Trophoblast cell (in vitro differentiated cells and primary cell): ENCODE measurements around the gene ABTB2.

ENCODE experiments used
- DNase-seq, 2 donors: peaks; one replicate each; pipeline ENCODE4 v3.0.0-alpha.2; 2016
- H2AFZ ChIP-seq: 2 replicates; pipeline ENCODE4 v1.6.1; 2013; ENCODE audit warnings: low read length, moderate library complexity, mild to moderate bottlenecking; ENCODE audit not compliant: insufficient read depth, poor library complexity
- H2AK5ac ChIP-seq: 2 replicates; pipeline ENCODE4 v1.6.1; 2013; ENCODE audit warnings: mild to moderate bottlenecking, low read length
- H2BK120ac ChIP-seq: 2 replicates; pipeline ENCODE4 v1.6.1; 2013; ENCODE audit warnings: low read length, mild to moderate bottlenecking, moderate library complexity; ENCODE audit not compliant: insufficient read depth, poor library complexity
- H2BK12ac ChIP-seq: 2 replicates; pipeline ENCODE4 v1.6.1; 2013; ENCODE audit warnings: mild to moderate bottlenecking, low read length, moderate library complexity
- H2BK5ac ChIP-seq: 2 replicates; pipeline ENCODE4 v1.6.1; 2013; ENCODE audit warnings: low read length, low read depth, moderate library complexity, mild to moderate bottlenecking; ENCODE audit not compliant: poor library complexity
- H3K14ac ChIP-seq: 2 replicates; pipeline ENCODE4 v1.6.1; 2013; ENCODE audit warnings: mild to moderate bottlenecking, low read length
- H3K18ac ChIP-seq: 2 replicates; pipeline ENCODE4 v1.6.1; 2013; ENCODE audit warnings: mild to moderate bottlenecking, low read length
- H3K23ac ChIP-seq: 2 replicates; pipeline ENCODE4 v1.6.1; 2013; ENCODE audit warnings: low read length
- H3K27ac ChIP-seq: 2 replicates; pipeline ENCODE4 v1.5.1; 2013; ENCODE audit warnings: low read depth, mild to moderate bottlenecking, inconsistent platforms, low read length, moderate library complexity
- H3K27me3 ChIP-seq: 2 replicates; pipeline ENCODE4 v1.6.1; 2013; ENCODE audit warnings: inconsistent platforms, mild to moderate bottlenecking, low read length, moderate library complexity; ENCODE audit not compliant: insufficient read depth
- H3K36me3 ChIP-seq, 2 experiments: 1 replicate in 1 of 2; 2 replicates in 1 of 2; pipeline ENCODE4 v1.6.1; 2013; ENCODE audit warnings: low read length in 2 of 2, mild to moderate bottlenecking in 2 of 2, moderate library complexity in 1 of 2; ENCODE audit not compliant: insufficient read depth in 2 of 2, control insufficient read depth in 1 of 2
- H3K4ac ChIP-seq: 2 replicates; pipeline ENCODE4 v1.6.1; 2013; ENCODE audit warnings: low read depth, mild to moderate bottlenecking, low read length, moderate library complexity
- H3K4me1 ChIP-seq, 2 experiments: 1 replicate in 1 of 2; 2 replicates in 1 of 2; pipeline ENCODE4 v1.6.1; 2013; ENCODE audit warnings: low read length in 2 of 2, mild to moderate bottlenecking in 2 of 2, moderate library complexity in 1 of 2; ENCODE audit not compliant: insufficient read depth in 2 of 2, control insufficient read depth in 1 of 2
- H3K4me2 ChIP-seq: 2 replicates; pipeline ENCODE4 v1.6.1; 2013; ENCODE audit warnings: inconsistent platforms, mild to moderate bottlenecking, low read length, moderate library complexity
- H3K4me3 ChIP-seq: 2 replicates; pipeline ENCODE4 v1.5.1; 2013; ENCODE audit warnings: mild to moderate bottlenecking, low read depth, low read length, inconsistent platforms
- H3K79me1 ChIP-seq: one replicate; pipeline ENCODE4 v1.6.1; 2013; ENCODE audit warnings: low read length
- H3K79me2 ChIP-seq: 2 replicates; pipeline ENCODE4 v1.6.1; 2013; ENCODE audit warnings: low read length, mild to moderate bottlenecking; ENCODE audit not compliant: control insufficient read depth, insufficient read depth, poor library complexity
- H3K9ac ChIP-seq: 2 replicates; pipeline ENCODE4 v1.6.1; 2013; ENCODE audit warnings: mild to moderate bottlenecking, low read length
- H3K9me3 ChIP-seq: 2 replicates; pipeline ENCODE4 v1.6.1; 2013; ENCODE audit warnings: low read depth, mild to moderate bottlenecking, control low read depth, inconsistent platforms, low read length; ENCODE audit not compliant: insufficient read depth
- H4K12ac ChIP-seq: 2 replicates; pipeline ENCODE4 v1.6.1; 2013; ENCODE audit warnings: low read depth, mild to moderate bottlenecking, low read length, moderate library complexity
- H4K8ac ChIP-seq: 2 replicates; pipeline ENCODE4 v1.6.1; 2013; ENCODE audit warnings: low read depth, mild to moderate bottlenecking, low read length, moderate library complexity
- H4K91ac ChIP-seq: one replicate; pipeline ENCODE4 v1.6.1; 2013; ENCODE audit warnings: low read depth, mild to moderate bottlenecking, low read length, moderate library complexity
- WGBS: extraction: QIAGEN DNeasy Blood & Tissue Kit; methylation state at CpG from one replicate; pipeline ENCODE4 v1.1.7; 2013; ENCODE audit warnings: missing lambda C conversion rate; ENCODE audit not compliant: insufficient read length, insufficient coverage; ENCODE audit errors: extremely low coverage; 5-methylcytosine and 5-hydroxymethylcytosine counted together

Gene ABTB2

DNA sequence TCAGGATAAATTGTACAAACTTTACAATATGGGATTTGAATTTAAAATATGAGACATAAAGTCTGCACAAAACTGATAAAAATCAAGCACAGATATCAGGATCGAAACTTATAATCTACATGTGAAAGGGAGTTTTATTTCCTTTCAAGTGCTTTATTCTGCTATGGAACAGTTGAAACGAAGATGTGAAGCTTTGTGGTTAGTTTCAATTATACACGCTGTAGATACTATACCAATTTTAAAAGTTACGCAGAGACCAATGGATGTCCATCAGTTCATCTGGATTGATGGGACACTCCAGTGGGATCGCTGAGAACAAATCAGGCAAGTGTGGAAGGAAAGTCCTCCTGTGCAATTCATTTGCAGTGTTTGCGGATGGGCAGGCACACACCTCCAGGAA is 46.5 kb upstream of the ABTB2 start:
- no peaks in the 10 kb centered on the region for H3K27me3 ChIP-seq
- H2BK120ac ChIP-seq = no peak overlapping the region
- H2AFZ ChIP-seq = no peak overlapping the region
- H3K79me2 ChIP-seq = no peaks in the 10 kb centered on the region
- H2BK12ac ChIP-seq = no peak overlapping the region
- no peak overlapping the region for H3K4ac ChIP-seq
- H3K4me3 ChIP-seq = no peak overlapping the region
- no peak overlapping the region for H3K27ac ChIP-seq
- H3K14ac ChIP-seq = no peak overlapping the region
- H2AK5ac ChIP-seq = no peak overlapping the region
- H3K79me1 ChIP-seq = no peaks in the 10 kb centered on the region
- peaks cover 4% of the 10 kb centered on the region for H3K9me3 ChIP-seq
- no peak for DNase-seq
- no peak overlapping the region for H3K23ac ChIP-seq
- H3K9ac ChIP-seq = no peak overlapping the region
- no peak overlapping the region for H4K12ac ChIP-seq
- WGBS = no CpG with 5 or more reads among the region's 6 CpGs
- H3K36me3 ChIP-seq = no peaks in the 10 kb centered on the region
- peaks cover 0 to 5% of the 10 kb centered on the region in 2 experiments for H3K4me1 ChIP-seq
- no peak overlapping the region for H2BK5ac ChIP-seq
- H4K91ac ChIP-seq = no peak overlapping the region
- H3K18ac ChIP-seq = no peak overlapping the region
- no peak overlapping the region for H4K8ac ChIP-seq
- H3K4me2 ChIP-seq = no peak overlapping the region

GRCh38 chr11:34403431-34403830 is 45.6 kb upstream of the ABTB2 start:
- Histone ChIP-seq H3K4me2 (no peak overlapping the region), H3K36me3 (no peaks in the 10 kb centered on the region), H4K8ac (no peak overlapping the region), H3K9ac (no peak overlapping the region), H2AK5ac (no peak overlapping the region), H3K79me2 (no peaks in the 10 kb centered on the region), H3K27ac (no peak overlapping the region), H3K18ac (no peak overlapping the region), H3K27me3 (no peaks in the 10 kb centered on the region), H4K91ac (no peak overlapping the region), H3K9me3 (peaks cover 4% of the 10 kb centered on the region), H3K14ac (no peak overlapping the region), H3K79me1 (no peaks in the 10 kb centered on the region), H2BK5ac (no peak overlapping the region), H2BK120ac (no peak overlapping the region), H3K23ac (no peak overlapping the region), H4K12ac (no peak overlapping the region), H3K4ac (no peak overlapping the region), H3K4me1 (peaks cover 0 to 5% of the 10 kb centered on the region in 2 experiments), H2BK12ac (no peak overlapping the region), H3K4me3 (no peak overlapping the region), H2AFZ (no peak overlapping the region)
- no peak for DNase-seq
- no CpG with 5 or more reads among the region's 4 CpGs for WGBS

- Histone ChIP-seq H3K27ac (no peak overlapping the region), H3K4me1 (no peaks in the 10 kb centered on the region), H4K12ac (no peak overlapping the region), H4K8ac (no peak overlapping the region), H3K23ac (no peak overlapping the region), H3K36me3 (no peaks in the 10 kb centered on the region), H3K4me3 (no peak overlapping the region), H3K4me2 (no peak overlapping the region), H3K27me3 (no peaks in the 10 kb centered on the region), H2BK5ac (no peak overlapping the region), H3K79me2 (no peaks in the 10 kb centered on the region), H3K14ac (no peak overlapping the region), H3K4ac (no peak overlapping the region), H4K91ac (no peak overlapping the region), H3K9me3 (peaks cover 4% of the 10 kb centered on the region), H3K9ac (no peak overlapping the region), H2BK120ac (no peak overlapping the region), H2BK12ac (no peak overlapping the region), H2AK5ac (no peak overlapping the region), H3K18ac (no peak overlapping the region), H2AFZ (no peak overlapping the region), H3K79me1 (no peaks in the 10 kb centered on the region)
- no CpG with 5 or more reads among the region's 2 CpGs for WGBS
- no peak for DNase-seq
These were observed 40.0 kb upstream of the ABTB2 start for GRCh38 chr11:34397811-34398210.

- no peak overlapping the region for H3K23ac ChIP-seq
- no peaks in the 10 kb centered on the region for H3K27me3 ChIP-seq
- no CpG with 5 or more reads among the region's 1 CpG for WGBS
- no peak overlapping the region for H3K4me3 ChIP-seq
- H3K36me3 ChIP-seq = no peaks in the 10 kb centered on the region
- no peak overlapping the region for H3K9ac ChIP-seq
- no peak overlapping the region for H4K91ac ChIP-seq
- DNase-seq = no peak
- no peak overlapping the region for H3K4ac ChIP-seq
- H2BK12ac ChIP-seq = no peak overlapping the region
- no peaks in the 10 kb centered on the region for H3K79me1 ChIP-seq
- no peak overlapping the region for H3K18ac ChIP-seq
- H4K12ac ChIP-seq = no peak overlapping the region
- no peak overlapping the region for H4K8ac ChIP-seq
- no peaks in the 10 kb centered on the region for H3K79me2 ChIP-seq
- no peak overlapping the region for H2AFZ ChIP-seq
- H2BK120ac ChIP-seq = no peak overlapping the region
- H2AK5ac ChIP-seq = no peak overlapping the region
- no peak overlapping the region for H3K4me2 ChIP-seq
- H3K27ac ChIP-seq = no peak overlapping the region
- no peaks in the 10 kb centered on the region for H3K4me1 ChIP-seq
- H3K9me3 ChIP-seq = peaks cover 4% of the 10 kb centered on the region
- H3K14ac ChIP-seq = no peak overlapping the region
- H2BK5ac ChIP-seq = no peak overlapping the region
These were observed 39.3 kb upstream of the ABTB2 start for GRCh38 chr11:34397120-34397519.
